GM21390 (cell line): ENCODE measurements around the gene KDM6B.
A peak's percentile ranks its signal among the peaks of the same experiment; 100 is the strongest.

ENCODE experiments used
- ATAC-seq: cut with Tn5 transposase; IDR thresholded peaks from one replicate; pipeline ENCODE4 v1.9.1; 2021; ENCODE audit not compliant: unreplicated experiment

The KDM6B gene

DNA sequence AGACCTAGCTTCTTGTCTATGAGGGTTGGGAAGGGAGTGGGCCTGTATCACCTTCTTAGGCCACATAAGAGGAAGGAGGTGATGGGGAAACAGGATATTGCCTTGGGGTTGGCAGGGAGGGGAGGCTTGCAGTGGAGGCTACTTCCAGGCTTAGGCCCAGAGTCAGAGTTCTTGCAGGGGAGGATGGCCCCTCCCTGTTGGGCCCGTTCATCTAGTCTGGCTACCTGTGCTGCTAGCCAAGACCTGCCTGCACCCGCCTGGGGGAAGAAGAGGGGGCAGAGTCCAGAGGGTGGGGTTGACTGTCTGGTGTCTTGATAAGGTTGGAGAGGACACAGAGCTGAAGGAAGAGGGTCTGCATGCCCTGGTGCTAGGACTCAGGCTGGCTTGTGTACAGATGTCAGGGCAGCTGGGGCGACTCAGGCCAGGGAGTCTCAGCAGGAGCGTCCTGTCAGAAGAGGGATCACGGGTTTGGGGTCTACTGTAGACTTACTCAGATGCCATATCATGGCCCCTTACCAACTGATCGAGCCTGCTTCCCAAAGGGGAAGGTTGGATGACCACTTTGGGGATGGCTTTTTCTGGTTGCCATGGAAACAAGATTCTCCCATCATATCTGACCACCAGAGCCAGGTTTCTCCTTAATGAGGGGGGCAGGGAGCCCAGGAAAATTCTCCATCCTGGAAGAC, 5.3 kb downstream of the KDM6B start:
- no peak for ATAC-seq

DNA sequence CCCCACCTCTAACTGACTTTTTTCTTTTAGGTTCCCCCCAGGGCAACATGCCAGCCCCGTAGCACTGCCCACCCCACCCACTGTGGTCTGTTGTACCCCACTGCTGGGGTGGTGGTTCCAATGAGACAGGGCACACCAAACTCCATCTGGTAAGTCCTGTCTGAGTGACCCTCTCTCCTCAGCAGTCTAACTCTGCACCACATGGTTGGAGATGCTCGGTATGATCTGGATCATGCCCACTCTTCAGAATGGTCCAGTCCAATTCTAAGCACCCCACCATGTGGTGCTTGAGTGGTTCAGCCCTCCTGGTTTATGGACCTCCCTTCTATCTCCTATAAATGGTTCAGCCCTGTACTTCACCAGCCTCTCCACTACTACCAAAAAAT, 5.9 kb downstream of the KDM6B start:
- ATAC-seq: no peak

DNA sequence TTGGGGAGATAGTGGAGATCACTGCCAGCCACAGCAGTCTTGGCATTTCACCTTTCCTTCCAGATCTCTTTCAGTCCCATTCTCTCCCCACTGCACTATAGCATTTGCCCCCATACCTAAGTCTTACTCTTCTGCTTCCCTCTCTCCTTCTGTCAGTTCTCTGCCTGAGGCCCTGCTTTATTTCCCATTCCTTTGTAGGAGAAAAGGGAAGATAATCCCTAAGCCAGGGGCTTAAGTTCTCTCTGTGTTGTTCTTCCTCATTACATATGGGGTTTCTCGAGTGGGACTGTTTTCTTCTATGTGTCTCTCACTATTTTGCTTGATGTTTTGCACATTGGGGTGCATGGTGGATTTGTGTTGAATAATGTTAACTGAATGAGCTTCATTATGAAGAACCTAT, 6.4 kb downstream of the KDM6B start:
- ATAC-seq: no peak

DNA sequence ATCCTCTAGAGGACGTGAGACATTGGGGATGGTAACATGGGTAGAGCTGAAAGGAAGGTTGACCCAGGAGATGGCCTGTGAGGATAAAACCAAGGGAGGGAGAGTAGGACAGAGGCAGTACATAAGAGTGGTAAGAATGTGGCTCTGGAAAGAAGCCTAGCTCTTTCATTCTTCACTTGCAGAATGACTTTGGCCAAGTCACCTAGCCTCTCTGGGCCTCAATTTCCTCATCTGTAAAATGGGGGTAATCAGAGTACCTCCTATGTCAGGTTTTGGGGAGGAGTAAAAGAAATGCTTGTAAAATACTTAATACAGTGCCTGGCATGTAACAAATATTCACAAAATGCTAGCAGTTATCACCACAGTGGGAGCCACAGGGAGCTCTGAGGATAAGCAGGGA, 6.9 kb downstream of the KDM6B start:
- ATAC-seq: no peak

DNA sequence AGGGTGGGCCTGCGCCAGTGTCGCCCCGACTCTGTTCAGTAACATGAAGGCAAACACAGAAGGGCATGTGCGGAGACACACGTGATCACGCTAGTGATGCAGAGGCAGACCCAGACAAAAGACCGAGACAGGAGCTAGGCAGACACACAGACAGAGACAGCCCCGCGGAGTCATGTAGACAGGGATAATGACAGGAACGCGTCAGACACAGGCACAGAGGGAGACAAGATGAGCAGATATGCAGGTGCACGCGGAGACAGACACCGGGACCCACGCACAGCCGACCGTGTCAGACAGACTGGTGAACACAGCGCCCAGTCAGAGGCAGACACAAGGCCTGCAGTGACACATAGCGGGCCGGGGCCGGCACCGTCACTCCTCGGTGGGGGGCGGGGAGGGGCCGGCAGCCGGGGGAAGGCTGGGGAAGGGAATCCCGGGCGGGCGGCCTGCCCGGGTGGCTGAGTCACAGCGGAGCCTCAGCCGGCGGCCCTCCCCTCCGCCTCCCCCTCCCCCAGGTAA, 7.4 kb downstream of the KDM6B start:
- ATAC-seq: no peak

DNA sequence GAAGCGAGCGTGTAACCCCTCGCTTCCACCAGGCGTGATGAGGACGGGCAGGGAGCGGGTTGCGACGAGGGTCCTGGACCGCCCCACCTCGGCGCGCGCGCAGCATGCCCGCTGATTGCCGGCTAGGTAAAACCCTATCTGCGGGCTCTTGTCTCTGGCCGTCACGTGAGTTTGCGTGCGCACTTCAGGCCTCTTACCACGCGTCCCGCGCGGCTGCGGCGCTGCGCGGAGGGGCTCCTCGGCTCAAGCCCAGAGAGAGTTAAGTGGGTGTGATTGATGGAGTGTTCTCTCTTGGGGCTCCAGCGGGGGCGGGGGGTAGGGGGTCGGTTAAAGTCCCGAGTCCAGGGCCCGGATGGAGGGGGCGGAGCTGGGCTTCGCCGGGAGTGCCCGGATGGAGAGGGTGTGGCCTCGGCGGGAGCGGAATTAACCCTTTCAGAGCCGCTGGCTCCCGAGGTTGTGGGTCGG, 7.9 kb downstream of the KDM6B start:
- no peak for ATAC-seq

DNA sequence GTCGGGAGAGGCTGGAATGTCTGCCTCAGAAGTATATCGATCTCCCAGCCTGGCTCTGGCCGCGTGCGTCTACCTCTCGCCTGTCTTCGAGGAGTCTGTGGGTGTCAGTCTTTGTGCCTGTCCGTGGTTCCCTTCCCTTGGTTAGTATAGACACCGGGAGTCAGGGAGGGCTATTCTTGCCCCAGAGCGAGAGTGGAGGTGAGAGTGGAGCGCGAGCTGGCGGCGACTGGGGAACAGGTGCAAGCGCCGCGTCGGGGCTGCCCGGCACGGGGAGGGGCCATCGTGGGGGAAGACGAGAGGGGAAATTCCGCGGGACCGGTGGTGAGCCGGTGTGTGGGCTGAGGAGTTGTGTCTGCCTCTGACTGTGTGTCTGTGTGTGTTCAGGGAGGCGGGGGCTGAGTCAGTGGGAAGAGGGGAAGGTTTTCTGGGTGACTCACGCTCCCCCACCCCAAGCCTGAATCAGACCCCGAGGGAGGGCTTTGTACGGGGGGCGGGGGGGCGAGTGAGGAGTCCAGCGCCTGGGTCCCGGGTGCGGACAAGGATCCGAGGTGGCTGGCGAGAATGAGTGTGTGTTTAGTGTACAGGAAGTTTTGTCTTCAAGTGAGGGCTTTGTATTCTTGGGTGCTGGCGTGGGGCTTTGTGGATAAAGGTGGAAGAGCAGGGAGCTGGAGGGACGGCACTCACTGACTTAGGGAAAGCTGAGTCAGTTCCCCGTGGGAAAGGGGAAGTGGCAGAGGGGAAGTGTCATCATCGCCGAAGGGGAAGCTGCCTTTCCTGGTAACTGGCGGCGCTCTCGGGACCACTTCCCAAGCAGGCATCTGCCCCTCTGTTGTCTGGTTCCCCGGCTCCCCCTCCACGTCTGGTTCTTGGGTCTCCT, 8.6 kb downstream of the KDM6B start:
- no peak for ATAC-seq

DNA sequence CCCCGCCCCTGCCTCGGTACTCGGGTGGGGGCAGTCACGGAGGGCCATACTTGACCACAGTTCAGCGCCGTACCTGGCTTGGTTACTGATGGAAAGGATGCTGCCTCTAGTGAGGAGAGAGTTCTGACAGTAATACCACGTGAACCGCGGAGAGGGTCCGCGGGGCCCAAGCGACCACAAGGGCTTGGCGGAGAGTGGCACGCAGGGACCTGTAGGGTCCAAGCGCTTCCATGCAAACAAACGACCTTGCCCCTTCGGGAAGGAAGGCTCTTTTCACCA, 9.2 kb downstream of the KDM6B start:
- no peak for ATAC-seq

DNA sequence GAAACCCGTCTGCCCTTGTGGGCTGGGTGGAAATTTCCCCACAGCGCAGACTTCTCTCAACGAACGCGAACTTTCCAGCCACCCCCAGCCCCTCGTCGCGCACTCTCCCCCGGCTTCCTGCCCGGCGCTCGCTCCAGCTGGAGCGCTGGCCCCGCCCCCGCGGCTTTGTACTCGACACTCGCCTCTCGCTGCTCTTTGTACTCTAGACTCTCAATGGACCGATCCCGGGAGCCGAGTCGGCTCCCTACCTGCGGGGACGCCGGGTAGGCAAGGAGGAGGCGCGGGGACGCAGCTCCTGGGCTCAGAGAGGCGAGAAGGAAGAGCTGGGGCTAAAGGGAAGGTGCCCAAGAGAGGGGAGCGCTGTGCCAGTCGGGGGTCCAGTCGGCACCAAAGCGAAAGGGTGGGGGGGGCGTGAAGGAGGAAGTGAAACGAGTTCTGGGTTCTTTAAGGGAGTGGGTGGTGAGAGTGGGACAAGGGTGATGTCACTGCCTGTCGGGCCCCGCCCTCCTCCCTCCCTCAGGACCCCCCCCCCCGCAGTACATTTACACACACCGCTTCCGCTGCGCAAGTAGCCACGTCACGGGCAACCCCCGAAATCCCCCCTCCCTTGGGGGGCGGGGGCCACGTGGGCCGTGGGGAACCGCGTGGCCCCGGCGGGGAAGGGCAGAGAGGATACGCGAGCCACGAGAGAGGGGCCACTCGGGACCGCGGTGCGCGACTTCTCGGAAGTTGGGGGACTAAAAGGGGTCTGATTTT, 9.7 kb downstream of the KDM6B start:
- no peak for ATAC-seq

DNA sequence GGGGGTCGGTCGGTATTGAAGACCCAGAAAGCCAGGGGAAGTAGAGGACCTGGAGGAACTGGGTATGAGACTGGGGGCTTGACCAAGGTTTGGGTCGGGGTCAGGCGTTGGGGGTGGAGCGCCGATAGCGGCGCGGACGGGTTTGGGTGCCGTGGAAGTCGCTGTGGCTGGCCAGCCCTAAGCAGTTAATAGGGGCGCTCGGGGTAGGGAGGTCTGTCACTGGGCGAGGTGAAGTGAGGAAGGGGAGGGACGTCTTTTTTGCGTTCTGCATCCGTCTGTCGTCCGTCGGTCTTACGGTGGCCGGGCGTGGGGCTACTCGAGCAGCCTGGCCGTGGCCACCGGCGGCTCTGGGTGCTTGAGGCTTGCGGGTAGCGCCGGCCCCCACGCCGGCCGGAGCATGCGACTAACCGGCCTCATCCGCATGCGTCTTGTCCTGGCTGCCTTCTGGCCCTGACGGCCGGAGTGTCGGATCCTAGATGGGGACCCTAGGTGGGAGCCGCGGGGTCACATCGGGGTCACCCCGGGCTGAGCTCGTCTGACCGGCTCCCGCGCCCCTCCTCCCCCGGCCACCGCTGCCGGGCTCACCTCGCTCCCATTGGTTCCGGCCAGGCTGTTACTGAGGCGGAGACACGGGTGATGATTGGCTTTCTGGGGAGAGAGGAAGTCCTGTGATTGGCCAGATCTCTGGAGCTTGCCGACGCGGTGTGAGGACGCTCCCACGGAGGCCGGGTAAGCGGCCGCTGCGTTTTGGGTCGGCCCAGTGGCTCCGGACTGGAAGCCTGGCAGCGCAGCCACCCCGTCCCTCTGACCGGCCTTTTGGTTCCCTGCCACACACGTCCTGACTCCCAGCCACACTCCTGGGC, 10.5 kb downstream of the KDM6B start:
- peak; percentile 40 for ATAC-seq

DNA sequence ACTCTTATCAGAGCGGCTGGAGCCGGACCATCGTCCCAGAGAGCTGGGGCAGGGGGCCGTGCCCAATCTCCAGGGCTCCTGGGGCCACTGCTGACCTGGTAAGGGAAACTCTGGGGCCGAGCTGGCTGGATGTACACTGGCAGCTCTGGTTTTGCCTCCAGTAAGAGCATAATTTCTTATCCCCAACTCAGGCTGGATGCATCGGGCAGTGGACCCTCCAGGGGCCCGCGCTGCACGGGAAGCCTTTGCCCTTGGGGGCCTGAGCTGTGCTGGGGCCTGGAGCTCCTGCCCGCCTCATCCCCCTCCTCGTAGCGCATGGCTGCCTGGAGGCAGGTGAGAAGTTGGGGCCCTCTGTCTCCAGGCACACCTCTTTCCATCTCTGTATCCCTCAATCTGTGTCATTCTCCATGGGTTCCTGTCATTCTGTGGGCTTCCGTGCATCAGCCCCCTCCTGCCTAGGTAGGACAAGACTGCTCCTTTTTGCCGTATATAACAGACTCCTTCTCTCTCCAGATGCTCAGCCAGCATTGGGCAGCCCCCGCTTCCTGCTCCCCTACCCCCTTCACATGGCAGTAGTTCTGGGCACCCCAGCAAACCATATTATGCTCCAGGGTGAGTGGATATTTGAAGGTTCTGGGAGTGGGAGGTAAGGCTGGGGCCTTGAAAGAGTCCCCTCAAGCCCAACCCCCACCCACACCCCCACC, 11.5 kb downstream of the KDM6B start:
- ATAC-seq: no peak

DNA sequence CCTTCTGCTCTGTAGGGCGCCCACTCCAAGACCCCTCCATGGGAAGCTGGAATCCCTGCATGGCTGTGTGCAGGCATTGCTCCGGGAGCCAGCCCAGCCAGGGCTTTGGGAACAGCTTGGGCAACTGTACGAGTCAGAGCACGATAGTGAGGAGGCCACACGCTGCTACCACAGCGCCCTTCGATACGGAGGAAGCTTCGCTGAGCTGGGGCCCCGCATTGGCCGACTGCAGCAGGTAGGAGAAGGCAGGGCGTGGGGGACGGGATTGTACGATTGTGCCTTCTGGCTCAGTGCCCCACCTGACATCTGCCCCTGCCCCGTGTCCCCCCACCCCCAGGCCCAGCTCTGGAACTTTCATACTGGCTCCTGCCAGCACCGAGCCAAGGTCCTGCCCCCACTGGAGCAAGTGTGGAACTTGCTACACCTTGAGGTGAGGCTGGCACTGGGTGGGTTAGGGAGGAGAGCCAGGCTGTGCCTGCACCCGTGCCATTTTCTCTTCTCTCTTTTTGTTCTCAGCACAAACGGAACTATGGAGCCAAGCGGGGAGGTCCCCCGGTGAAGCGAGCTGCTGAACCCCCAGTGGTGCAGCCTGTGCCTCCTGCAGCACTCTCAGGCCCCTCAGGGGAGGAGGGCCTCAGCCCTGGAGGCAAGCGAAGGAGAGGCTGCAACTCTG, 12.2 kb downstream of the KDM6B start:
- no peak for ATAC-seq

DNA sequence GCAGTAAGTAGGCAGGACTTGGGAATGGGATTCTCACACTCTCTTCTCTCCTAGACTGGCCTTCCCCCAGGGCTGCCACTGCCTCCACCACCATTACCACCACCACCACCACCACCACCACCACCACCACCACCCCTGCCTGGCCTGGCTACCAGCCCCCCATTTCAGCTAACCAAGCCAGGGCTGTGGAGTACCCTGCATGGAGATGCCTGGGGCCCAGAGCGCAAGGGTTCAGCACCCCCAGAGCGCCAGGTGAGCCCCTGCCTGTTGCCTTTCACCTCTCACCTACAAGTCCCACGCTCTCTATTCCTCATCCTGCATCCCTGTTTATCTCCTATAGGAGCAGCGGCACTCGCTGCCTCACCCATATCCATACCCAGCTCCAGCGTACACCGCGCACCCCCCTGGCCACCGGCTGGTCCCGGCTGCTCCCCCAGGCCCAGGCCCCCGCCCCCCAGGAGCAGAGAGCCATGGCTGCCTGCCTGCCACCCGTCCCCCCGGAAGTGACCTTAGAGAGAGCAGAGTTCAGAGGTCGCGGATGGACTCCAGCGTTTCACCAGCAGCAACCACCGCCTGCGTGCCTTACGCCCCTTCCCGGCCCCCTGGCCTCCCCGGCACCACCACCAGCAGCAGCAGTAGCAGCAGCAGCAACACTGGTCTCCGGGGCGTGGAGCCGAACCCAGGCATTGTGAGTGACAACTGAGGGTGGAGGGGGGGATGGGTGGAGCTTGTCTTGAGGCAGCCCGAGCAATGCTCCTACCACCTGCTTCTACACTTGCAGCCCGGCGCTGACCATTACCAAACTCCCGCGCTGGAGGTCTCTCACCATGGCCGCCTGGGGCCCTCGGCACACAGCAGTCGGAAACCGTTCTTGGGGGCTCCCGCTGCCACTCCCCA, 13.0 kb downstream of the KDM6B start:
- no peak for ATAC-seq

DNA sequence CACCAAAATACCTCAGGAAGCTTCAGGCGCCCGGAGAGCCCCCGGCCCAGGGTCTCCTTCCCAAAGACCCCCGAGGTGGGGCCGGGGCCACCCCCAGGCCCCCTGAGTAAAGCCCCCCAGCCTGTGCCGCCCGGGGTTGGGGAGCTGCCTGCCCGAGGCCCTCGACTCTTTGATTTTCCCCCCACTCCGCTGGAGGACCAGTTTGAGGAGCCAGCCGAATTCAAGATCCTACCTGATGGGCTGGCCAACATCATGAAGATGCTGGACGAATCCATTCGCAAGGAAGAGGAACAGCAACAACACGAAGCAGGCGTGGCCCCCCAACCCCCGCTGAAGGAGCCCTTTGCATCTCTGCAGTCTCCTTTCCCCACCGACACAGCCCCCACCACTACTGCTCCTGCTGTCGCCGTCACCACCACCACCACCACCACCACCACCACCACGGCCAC, 14.1 kb downstream of the KDM6B start:
- ATAC-seq: no peak

DNA sequence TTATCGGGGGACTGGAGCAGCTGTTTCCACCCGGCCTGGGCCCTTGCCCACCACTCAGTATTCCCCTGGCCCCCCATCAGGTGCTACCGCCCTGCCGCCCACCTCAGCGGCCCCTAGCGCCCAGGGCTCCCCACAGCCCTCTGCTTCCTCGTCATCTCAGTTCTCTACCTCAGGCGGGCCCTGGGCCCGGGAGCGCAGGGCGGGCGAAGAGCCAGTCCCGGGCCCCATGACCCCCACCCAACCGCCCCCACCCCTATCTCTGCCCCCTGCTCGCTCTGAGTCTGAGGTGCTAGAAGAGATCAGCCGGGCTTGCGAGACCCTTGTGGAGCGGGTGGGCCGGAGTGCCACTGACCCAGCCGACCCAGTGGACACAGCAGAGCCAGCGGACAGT, 14.7 kb downstream of the KDM6B start:
- ATAC-seq: no peak

DNA sequence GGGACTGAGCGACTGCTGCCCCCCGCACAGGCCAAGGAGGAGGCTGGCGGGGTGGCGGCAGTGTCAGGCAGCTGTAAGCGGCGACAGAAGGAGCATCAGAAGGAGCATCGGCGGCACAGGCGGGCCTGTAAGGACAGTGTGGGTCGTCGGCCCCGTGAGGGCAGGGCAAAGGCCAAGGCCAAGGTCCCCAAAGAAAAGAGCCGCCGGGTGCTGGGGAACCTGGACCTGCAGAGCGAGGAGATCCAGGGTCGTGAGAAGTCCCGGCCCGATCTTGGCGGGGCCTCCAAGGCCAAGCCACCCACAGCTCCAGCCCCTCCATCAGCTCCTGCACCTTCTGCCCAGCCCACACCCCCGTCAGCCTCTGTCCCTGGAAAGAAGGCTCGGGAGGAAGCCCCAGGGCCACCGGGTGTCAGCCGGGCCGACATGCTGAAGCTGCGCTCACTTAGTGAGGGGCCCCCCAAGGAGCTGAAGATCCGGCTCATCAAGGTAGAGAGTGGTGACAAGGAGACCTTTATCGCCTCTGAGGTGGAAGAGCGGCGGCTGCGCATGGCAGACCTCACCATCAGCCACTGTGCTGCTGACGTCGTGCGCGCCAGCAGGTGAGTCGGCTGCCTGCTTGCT, 15.2 kb downstream of the KDM6B start:
- no peak for ATAC-seq

DNA sequence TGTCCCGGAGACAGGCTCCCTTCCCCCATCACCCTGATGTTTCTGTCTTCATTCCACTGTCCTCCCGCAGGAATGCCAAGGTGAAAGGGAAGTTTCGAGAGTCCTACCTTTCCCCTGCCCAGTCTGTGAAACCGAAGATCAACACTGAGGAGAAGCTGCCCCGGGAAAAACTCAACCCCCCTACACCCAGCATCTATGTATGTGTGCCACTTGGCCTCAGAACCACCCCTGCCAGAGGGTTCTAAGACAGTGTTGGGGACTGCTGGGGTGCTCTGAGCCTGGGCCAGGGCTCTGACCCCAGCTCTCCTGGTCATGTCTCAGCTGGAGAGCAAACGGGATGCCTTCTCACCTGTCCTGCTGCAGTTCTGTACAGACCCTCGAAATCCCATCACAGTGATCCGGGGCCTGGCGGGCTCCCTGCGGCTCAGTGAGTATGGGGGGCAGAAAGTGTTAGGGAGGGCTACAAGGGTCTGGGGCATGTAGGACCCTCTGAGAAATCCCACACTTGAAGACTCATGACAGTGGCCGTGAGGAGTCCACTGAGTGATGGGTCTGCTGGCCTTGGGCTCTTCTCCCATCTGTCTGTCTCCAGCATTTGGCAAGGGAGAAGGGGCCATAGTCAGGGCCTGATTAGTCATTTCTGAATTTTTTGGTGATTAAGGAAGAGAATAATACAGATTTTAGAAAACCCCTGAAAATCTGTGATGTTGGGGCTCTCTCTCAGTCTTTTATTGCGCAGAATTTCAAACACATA, 15.9 kb downstream of the KDM6B start:
- ATAC-seq: no peak
